Osteoblast (primary cell): Measurements from ENCODE around the gene MTR. TPM values are rescaled to one million over a fixed set of nuclear protein-coding genes. Genes with fewer than 3 reads are reported as not detected.

ENCODE experiments used
- DNase-seq: peaks from one replicate; pipeline ENCODE4 v3.0.0; 2011; ENCODE audit warnings: low spot score, mixed read lengths; ENCODE audit not compliant: insufficient read length; ENCODE audit errors: missing footprints
- H2AFZ ChIP-seq: 2 replicates; pipeline ENCODE4 v1.6.0; 2011; ENCODE audit warnings: mild to moderate bottlenecking, low read length
- H3K27ac ChIP-seq: 2 replicates; pipeline ENCODE4 v1.5.1; 2011; ENCODE audit warnings: mild to moderate bottlenecking, low read depth, low read length, moderate library complexity
- H3K27me3 ChIP-seq: 2 replicates; pipeline ENCODE4 v1.6.0; 2012; ENCODE audit warnings: mild to moderate bottlenecking, control low read depth, inconsistent platforms, low read length, moderate library complexity; ENCODE audit not compliant: insufficient read depth
- H3K36me3 ChIP-seq: 2 replicates; pipeline ENCODE4 v1.5.1; 2011; ENCODE audit warnings: mild to moderate bottlenecking, low read length, control low read depth, moderate library complexity; ENCODE audit not compliant: insufficient read depth
- H3K4me1 ChIP-seq: 2 replicates; pipeline ENCODE4 v1.5.1; 2011; ENCODE audit warnings: mild to moderate bottlenecking, low read length, control low read depth, moderate library complexity; ENCODE audit not compliant: insufficient read depth
- H3K4me2 ChIP-seq: 2 replicates; pipeline ENCODE4 v1.6.0; 2011; ENCODE audit warnings: mild to moderate bottlenecking, low read length; ENCODE audit not compliant: insufficient read depth
- H3K4me3 ChIP-seq: fragments of 200-600 bp; sonication (generic); 3 replicates; pipeline ENCODE4 v1.5.1; 2012; ENCODE audit warnings: mild to moderate bottlenecking, low read length, inconsistent platforms; ENCODE audit not compliant: insufficient read depth
- H3K79me2 ChIP-seq: 2 replicates; pipeline ENCODE4 v1.6.0; 2012; ENCODE audit warnings: mild to moderate bottlenecking, low read length, control low read depth, inconsistent platforms; ENCODE audit not compliant: insufficient read depth
- H3K9me3 ChIP-seq: 2 replicates; pipeline ENCODE4 v1.5.1; 2011; ENCODE audit warnings: low read depth, low read length, control low read depth
- H4K20me1 ChIP-seq: 2 replicates; pipeline ENCODE4 v1.6.0; 2012; ENCODE audit warnings: mild to moderate bottlenecking, low read length, control low read depth; ENCODE audit not compliant: insufficient read depth
- CTCF ChIP-seq: IDR thresholded peaks from 2 replicates; pipeline ENCODE4 v1.5.1; 2011; ENCODE audit warnings: mild to moderate bottlenecking, low read depth, low read length, moderate library complexity; ENCODE audit errors: extremely low read depth
- total RNA-seq: library from RNA; depleted of rRNA; stranded (reverse); fragments of >200 nt; gene quantifications from 2 replicates; pipeline ENCODE4 v1.2.3, GENCODE V29; 2012

MTR gene
- total RNA-seq, 1 donor: 30.0 TPM

DNA sequence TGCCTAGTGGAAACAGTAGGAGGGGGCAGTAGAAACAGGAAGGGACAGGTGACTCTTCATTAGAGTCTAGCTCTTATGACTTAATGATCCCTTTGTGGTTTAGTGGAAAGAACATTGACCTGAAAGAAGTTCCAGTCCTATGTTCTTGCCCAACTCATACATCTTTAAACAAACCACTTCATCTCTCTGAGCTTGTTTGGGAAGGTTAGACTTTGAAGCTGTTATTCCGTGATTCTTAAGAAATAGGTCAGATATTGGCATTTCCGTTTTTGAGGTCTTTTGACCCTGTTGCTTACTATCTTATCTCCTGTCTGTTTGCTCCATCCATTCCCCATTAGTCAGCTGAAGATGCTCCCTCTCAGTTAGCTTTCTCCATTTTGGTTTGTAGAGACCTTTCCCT lies 38.5 kb downstream of the MTR start:
- Histone ChIP-seq H3K79me2 (no peaks in the 10 kb centered on the region), H3K27ac (no peak overlapping the region), H3K4me1 (no peaks in the 10 kb centered on the region), H2AFZ (no peak overlapping the region), H3K4me3 (no peak overlapping the region), H3K36me3 (peaks cover 26% of the 10 kb centered on the region), H3K4me2 (no peak overlapping the region), H4K20me1 (no peaks in the 10 kb centered on the region), H3K9me3 (no peaks in the 10 kb centered on the region), H3K27me3 (no peaks in the 10 kb centered on the region)
- no peak for TF ChIP-seq CTCF
- DNase-seq: no peak

- Histone ChIP-seq H3K27ac (no peak overlapping the region), H3K9me3 (no peaks in the 10 kb centered on the region), H3K4me1 (no peaks in the 10 kb centered on the region), H3K4me3 (no peak overlapping the region), H4K20me1 (no peaks in the 10 kb centered on the region), H3K79me2 (no peaks in the 10 kb centered on the region), H2AFZ (no peak overlapping the region), H3K4me2 (no peak overlapping the region), H3K36me3 (peaks cover 18% of the 10 kb centered on the region), H3K27me3 (no peaks in the 10 kb centered on the region)
- TF ChIP-seq CTCF: no peak
- DNase-seq: no peak
These were observed 39.8 kb downstream of the MTR start for GRCh38 chr1:236834876-236835275.

DNA sequence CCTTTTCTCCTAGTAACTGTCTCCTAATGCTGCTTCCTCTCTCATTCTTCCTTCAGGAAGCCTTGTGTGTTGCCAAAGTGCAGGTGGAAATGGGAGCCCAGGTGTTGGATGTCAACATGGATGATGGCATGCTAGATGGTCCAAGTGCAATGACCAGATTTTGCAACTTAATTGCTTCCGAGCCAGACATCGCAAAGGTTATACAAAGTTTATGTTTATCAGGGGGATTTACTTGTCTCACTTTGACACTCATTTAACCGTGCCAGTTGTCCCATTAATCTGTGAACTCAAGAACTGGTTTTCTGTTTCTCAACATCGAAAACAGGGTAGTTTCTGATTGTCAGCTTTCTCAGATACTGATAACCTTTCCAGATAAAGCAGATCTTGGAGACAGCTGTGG lies 40.4 kb downstream of the MTR start:
- H3K27ac ChIP-seq: no peak overlapping the region
- no peak overlapping the region for H3K4me2 ChIP-seq
- no peak for DNase-seq
- no peaks in the 10 kb centered on the region for H3K27me3 ChIP-seq
- no peaks in the 10 kb centered on the region for H3K9me3 ChIP-seq
- H3K79me2 ChIP-seq: no peaks in the 10 kb centered on the region
- no peaks in the 10 kb centered on the region for H4K20me1 ChIP-seq
- H3K4me3 ChIP-seq: no peak overlapping the region
- no peak for TF ChIP-seq CTCF
- no peak overlapping the region for H2AFZ ChIP-seq
- no peaks in the 10 kb centered on the region for H3K4me1 ChIP-seq
- H3K36me3 ChIP-seq: peaks cover 15% of the 10 kb centered on the region

- Histone ChIP-seq H3K4me1 (no peaks in the 10 kb centered on the region), H3K36me3 (peaks cover 15% of the 10 kb centered on the region), H3K4me3 (no peak overlapping the region), H3K79me2 (no peaks in the 10 kb centered on the region), H4K20me1 (no peaks in the 10 kb centered on the region), H2AFZ (no peak overlapping the region), H3K9me3 (no peaks in the 10 kb centered on the region), H3K27ac (no peak overlapping the region), H3K4me2 (no peak overlapping the region), H3K27me3 (no peaks in the 10 kb centered on the region)
- no peak for TF ChIP-seq CTCF
- DNase-seq: no peak
These were observed 41.1 kb downstream of the MTR start for GRCh38 chr1:236836157-236836556.
